ENCODE results near the gene OTULIN.

DNA sequence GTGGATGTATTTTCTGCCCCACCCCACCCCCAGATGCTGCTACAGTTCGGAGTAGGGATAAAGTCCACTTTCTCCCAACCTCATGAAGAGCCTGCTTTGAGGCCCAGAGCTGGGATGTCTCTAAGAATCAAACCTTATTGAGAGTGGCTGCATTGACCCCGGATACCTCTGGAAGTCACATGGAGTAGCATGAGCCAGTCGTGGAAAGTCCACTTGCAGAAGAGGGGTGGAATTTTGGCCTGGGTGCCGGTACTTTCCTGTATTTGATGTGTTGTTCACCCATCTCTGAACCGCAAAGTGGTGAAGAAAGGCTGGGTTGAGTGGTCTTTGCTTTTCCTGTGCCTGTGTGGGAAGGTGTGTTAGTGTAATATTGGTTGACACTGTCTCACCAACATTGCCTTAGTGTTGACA lies 3.7 kb downstream of the OTULIN start:
- no peak for TF ChIP-seq POLR2A (IDR thresholded peaks at IDR 0.05)
- TF ChIP-seq, protein P1, sequence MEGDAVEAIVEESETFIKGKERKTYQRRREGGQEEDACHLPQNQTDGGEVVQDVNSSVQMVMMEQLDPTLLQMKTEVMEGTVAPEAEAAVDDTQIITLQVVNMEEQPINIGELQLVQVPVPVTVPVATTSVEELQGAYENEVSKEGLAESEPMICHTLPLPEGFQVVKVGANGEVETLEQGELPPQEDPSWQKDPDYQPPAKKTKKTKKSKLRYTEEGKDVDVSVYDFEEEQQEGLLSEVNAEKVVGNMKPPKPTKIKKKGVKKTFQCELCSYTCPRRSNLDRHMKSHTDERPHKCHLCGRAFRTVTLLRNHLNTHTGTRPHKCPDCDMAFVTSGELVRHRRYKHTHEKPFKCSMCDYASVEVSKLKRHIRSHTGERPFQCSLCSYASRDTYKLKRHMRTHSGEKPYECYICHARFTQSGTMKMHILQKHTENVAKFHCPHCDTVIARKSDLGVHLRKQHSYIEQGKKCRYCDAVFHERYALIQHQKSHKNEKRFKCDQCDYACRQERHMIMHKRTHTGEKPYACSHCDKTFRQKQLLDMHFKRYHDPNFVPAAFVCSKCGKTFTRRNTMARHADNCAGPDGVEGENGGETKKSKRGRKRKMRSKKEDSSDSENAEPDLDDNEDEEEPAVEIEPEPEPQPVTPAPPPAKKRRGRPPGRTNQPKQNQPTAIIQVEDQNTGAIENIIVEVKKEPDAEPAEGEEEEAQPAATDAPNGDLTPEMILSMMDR (IDR thresholded peaks at IDR 0.05): no peak
